Measurements from ENCODE around the gene PHAF1.

- TF ChIP-seq CTCF (IDR thresholded peaks at IDR 0.05), result no peak
- TF ChIP-seq EZH2 (IDR thresholded peaks at IDR 0.05; ENCODE audit: borderline replicate concordance, insufficient read depth, low read depth, low read length, poor library complexity, severe bottlenecking), result no peak
Measured at GRCh38 chr16:67101311-67102082, 8.2 kb upstream of the PHAF1 start.
